ENCODE results near the gene NOL4L. TPM values are rescaled to one million over a fixed set of nuclear protein-coding genes. Genes with fewer than 3 reads are reported as not detected.

NOL4L gene, protein sequence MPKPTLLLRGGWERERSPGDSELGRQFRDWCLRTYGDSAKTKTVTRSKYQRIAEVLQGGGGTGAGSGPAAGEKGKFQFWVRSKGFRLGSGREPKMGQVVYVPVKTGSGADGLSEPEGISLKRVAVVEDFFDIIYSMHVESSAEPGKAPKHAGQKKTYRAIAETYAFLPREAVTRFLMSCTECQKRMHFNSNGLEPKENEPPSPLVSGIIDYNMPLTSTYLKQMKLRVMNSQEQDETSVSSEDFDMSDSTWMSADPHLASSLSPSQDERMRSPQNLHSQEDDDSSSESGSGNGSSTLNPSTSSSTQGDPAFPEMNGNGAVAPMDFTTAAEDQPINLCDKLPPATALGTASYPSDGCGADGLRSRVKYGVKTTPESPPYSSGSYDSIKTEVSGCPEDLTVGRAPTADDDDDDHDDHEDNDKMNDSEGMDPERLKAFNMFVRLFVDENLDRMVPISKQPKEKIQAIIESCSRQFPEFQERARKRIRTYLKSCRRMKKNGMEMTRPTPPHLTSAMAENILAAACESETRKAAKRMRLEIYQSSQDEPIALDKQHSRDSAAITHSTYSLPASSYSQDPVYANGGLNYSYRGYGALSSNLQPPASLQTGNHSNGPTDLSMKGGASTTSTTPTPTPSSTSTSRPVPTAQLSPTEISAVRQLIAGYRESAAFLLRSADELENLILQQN
- 1 to 10 TPM; 1.3 to 2.7 (median 2.3) TPM for total RNA-seq
- polyA plus RNA-seq: under 1 TPM; 0.61 to 0.89 (median 0.72) TPM
- long read RNA-seq, donor 1, partial matches to known transcripts: 0 of 2 reads
- long read RNA-seq, donor 1, other reads (novel, unspliced or antisense): 2 of 2 reads
- long read RNA-seq, donor 2, partial matches to known transcripts: 1 of 1 reads
- long read RNA-seq, donor 2, other reads (novel, unspliced or antisense): 0 of 1 reads

DNA sequence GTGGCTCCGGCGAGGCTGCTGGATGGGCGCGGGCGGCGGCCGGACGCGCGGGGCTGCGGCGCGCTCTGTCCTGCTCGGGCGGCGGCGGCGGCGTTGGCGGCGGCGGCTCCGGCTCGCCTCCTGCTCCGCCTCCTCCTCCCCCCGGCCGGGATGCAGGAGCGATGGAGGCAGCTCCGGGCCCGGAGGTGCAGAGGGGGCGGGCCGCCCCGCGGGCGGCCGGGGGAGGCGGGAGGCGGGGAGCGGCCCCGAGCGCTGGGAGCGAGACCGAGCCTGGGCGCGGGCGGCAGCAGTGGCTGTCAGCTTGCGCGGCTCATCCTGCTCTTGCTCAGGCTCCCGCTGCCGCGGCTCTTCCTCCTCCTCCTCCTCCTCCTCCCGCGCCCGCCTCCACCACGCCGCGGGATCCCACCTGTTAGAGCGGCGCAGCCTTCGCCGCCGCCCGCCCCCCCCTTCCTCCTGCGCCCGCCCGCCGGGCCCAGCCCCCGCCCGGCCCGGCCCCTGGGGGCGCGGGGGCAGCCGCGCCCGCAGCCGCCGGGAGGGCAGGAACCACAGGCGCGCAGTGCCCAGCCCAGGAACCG is at the start of gene NOL4L:
Gene NOL4L (minus strand): TSS at position 323 of the 575 bp plus-strand sequence. CDS start 443 bp downstream, outside the sequence.
- no peak for TF ChIP-seq CTCF (IDR thresholded peaks at IDR 0.05)
- H3K9me3 ChIP-seq: no peaks in the 10 kb centered on the region
- H3K36me3 ChIP-seq (ENCODE audit: insufficient read depth in 1 of 2, low read depth in 1 of 2): no peaks in the 10 kb centered on the region
- DNase-seq: no peak
- H3K27me3 ChIP-seq (ENCODE audit: insufficient read depth in 3 of 3, low read length in 2 of 3): peaks cover 0 to 34% (median 13%) of the 10 kb centered on the region in 3 donors
- intact Hi-C loops (cut with DNase I): no loop called here
- ATAC-seq: no peak
- no peaks in the 10 kb centered on the region for H3K4me1 ChIP-seq
- peak within 1 kb of the TSS; percentile 69 for H3K4me3 ChIP-seq
- WGBS, 3 donors: 0 to 1% (median 1%) methylated on average over 3 to 79 of the region's 80 CpGs
- H3K27ac ChIP-seq: no peak within 1 kb of the TSS

DNA sequence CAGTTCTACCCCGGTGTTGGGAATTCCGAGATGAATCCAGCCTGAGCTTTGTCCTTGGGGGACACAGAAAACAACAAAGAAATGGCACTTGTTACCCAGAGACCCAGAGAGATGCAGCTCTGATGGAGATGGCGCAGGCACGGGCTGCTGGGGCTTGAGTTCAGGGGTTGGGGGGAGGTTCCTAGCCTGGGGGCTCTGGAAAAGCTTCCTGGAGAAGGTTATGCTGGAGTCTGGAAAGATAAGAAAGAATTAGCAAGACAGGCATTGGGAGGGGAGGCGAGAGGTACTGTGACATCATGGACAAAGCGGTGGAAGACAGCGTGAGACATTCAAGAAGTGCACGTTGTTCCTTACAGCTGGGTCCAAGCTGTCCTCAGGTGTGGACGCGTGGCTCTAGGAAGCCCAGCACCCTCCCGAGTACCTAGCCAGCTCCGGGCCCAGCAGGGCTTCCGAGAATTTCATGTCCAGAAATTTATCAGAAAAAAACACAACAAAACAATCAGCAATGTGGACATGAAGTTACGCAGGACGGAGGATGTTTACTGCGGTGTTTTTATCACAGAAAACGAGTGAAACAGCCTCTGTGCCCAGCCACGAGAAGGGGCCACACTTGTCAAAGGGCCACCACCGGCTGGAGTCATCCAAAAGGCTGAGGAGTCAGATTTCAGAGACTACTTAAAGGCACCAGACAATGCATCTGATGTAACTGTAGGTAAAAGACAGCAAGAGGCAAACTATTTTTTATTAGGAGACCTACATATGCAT is 49.1 kb upstream of the NOL4L start:
- 46 to 67% (median 54%) methylated on average over 19 of the region's 19 CpGs for WGBS, 3 donors
- H3K4me1 ChIP-seq: no peaks in the 10 kb centered on the region
- intact Hi-C loops (cut with DNase I): no loop called here
- DNase-seq: no peak
- H3K27ac ChIP-seq: no peak overlapping the region
- no peaks in the 10 kb centered on the region for H3K36me3 ChIP-seq (ENCODE audit: insufficient read depth in 1 of 2, low read depth in 1 of 2)
- no peak overlapping the region for H3K4me3 ChIP-seq
- no peak for ATAC-seq
- TF ChIP-seq CTCF (IDR thresholded peaks at IDR 0.05): no peak
- H3K27me3 ChIP-seq (ENCODE audit: insufficient read depth in 3 of 3, low read length in 2 of 3): no peaks in the 10 kb centered on the region
- H3K9me3 ChIP-seq: no peaks in the 10 kb centered on the region

- Histone ChIP-seq H3K4me3 (no peak overlapping the region), H3K27ac (no peak overlapping the region), H3K27me3 (ENCODE audit: insufficient read depth in 3 of 3, low read length in 2 of 3) (no peaks in the 10 kb centered on the region), H3K9me3 (no peaks in the 10 kb centered on the region), H3K4me1 (peaks cover 3% of the 10 kb centered on the region), H3K36me3 (ENCODE audit: insufficient read depth in 1 of 2, low read depth in 1 of 2) (no peaks in the 10 kb centered on the region)
- intact Hi-C loops (cut with DNase I): no loop called here
- no peak for TF ChIP-seq CTCF (IDR thresholded peaks at IDR 0.05)
- DNase-seq (no peak), ATAC-seq (no peak)
- 87 to 91% (median 89%) methylated on average over 16 of the region's 16 CpGs for WGBS, 3 donors
Observed at GRCh38 chr20:32632461-32633354, 47.6 kb upstream of the NOL4L start.
